Midbrain (tissue), 1 donor: ENCODE measurements around the gene IFRD2.

Experiments
- DNase-seq: peaks from one replicate; lab custom pipeline; 2025; lab: John Stamatoyannopoulos, UW

IFRD2 gene, protein sequence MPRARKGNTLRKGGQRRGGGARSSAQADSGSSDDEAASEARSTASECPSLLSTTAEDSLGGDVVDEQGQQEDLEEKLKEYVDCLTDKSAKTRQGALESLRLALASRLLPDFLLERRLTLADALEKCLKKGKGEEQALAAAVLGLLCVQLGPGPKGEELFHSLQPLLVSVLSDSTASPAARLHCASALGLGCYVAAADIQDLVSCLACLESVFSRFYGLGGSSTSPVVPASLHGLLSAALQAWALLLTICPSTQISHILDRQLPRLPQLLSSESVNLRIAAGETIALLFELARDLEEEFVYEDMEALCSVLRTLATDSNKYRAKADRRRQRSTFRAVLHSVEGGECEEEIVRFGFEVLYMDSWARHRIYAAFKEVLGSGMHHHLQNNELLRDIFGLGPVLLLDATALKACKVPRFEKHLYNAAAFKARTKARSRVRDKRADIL

DNA sequence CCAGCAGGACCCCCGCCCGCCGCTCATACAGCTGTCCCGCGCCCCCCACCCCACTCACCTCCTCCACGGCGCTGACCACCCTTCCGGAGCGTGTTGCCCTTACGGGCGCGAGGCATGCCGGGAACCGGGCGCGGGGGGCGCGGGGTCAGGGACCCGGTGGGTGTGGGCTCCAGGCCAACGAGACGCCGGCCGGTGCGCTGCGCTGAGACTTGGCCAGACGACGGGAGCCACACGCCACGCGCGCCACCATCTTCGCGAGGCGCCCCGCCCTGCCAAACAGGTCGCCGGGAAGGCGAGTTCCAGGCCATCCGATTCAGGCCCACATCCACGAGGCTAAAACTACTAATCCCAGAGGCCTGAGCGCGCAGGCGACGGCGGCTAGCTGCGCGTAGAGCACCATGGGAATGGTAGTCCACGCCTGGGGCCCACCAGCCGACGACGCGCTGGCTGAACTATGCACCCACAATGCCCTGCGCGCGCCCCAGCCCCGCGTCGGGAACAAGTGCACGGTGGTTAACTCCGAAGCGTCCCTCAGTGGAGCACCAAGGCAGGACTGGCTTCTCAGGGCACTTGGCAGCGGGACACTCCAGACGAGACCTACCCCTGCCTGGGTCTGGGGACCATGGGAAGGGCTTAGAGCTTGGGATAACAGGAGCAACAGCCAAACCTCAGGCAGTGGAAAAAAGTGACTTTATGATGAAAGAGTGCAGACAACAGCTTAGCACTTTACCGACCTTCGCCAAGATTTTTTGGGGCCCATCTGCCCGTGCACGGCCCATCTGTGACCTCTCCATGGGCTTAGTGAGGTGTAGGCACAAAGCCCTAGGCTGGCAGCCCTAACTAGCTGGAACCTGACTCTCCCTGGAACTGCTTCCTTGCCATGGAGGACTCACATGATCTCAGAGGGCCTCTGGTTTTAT lies at the start of gene IFRD2:
Gene IFRD2 (minus strand): TSS at position 271 of the 920 bp plus-strand sequence. CDS start 155 bp downstream, at position 116.
- DNase-seq, result peak; percentile 99

DNA sequence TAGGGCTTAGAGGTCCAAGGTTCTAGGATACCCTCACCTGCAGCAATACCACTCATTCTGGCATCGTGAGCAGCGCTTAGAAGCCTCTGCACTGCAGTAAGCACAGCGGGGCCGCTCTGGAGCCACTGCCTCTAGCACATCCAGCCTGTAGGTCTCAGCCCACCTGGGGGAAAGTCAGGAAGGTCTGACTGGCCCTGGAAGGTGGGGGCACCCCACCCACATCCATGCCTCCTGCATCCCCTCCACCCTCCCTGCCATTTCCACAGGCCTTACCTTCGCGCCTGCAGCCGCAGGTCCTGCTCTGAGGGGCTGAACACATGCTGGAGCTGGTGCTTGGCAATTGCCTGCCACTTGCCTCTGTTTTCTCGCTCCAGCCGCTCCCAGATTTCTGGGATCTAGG lies 49.3 kb upstream of the IFRD2 start:
- no peak for DNase-seq

DNA sequence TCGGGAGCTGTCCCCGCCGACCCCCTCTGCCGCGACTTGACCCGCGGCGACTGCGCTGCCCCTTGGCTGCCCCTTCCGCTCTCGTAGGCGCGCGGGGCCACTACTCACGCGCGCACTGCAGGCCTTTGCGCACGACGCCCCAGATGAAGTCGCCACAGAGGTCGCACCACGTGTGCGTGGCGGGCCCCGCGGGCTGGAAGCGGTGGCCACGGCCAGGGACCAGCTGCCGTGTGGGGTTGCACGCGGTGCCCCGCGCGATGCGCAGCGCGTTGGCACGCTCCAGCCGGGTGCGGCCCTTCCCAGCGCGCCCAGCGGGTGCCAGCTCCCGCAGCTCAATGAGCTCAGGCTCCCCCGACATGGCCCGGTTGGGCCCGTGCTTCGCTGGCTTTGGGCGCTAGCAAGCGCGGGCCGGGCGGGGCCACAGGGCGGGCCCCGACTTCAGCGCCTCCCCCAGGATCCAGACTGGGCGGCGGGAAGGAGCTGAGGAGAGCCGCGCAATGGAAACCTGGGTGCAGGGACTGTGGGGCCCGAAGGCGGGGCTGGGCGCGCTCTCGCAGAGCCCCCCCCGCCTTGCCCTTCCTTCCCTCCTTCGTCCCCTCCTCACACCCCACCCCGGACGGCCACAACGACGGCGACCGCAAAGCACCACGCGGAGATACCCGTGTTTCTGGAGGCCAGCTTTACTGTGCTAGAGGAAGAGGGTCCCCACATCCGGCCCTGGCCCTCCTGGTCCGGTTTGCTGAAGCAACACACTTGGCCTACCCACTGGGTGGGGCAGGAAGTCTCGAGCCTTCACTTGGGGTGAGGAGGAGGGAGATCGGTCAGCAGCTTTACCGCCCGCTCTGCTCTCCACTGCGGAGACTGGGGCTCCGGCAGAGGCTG lies 48.5 kb upstream of the IFRD2 start, which contains the start of gene RASSF1:
Gene RASSF1 (minus strand): TSS at position 389 of the 882 bp plus-strand sequence. CDS start 31 bp downstream, at position 358.
- no peak for DNase-seq

DNA sequence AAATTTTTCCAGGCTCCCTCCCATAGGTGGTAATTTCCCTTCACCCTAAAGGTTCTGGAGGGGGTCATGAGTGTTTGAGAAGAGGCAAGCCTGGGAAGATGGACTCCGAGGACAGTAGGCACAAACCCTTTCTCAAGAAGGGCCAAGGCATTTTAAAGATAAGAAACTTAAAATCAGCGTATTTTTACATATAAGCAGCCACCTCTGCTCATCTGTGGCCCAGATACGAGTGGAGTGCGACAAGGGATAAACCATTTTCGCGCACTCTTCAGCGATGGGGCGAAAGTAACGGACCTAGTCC lies 47.9 kb upstream of the IFRD2 start:
- no peak for DNase-seq

DNA sequence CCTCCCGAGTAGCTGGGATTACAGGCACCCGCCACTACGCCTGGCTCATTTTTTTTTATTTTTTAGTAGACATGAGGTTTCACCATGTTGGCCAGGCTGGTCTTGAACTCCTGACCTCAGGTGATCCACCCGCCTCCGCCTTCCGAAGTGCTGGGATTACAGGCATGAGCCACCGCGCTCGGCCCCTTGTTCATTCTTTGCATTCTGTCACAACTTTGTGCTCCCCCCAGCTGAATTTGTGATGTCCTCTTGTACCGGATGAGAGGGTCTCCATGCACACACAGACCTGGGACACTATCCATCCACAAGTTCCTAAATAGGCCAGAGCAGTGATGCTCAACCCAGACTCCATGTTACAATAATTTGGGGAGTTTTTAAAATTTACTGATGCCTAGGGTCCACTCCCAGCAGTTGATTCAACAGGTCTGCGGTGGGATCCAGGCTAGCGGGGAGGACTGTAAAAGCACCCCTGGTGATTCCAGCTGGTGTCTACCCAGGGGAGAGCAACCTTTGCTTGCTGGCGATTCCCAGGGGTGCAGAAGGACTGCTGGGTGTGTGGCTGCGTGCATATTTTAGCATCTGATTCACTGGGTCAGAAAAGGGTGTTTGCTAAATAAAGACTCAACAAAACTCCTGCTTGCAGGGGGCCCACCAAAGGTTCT lies 47.4 kb upstream of the IFRD2 start:
- DNase-seq, result no peak

DNA sequence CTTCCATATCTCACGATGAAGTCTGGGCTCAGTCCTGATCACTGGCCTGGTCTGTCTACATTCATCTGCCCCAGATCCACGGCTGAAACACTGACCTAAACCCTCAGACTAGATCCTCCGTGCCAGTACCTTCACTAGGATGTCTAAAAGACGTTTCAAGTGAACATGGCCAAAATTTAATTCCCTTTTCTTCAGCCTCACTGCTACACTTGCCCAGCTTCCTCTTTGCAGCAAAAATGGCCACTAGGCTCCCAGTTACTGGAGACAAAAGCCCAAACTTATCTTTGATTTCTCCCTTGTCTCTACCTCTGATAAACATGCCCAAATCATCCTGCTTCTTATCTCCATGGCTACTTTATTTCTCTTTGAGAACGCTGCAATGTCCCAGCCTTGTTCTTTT lies 46.7 kb upstream of the IFRD2 start:
- DNase-seq, result no peak

DNA sequence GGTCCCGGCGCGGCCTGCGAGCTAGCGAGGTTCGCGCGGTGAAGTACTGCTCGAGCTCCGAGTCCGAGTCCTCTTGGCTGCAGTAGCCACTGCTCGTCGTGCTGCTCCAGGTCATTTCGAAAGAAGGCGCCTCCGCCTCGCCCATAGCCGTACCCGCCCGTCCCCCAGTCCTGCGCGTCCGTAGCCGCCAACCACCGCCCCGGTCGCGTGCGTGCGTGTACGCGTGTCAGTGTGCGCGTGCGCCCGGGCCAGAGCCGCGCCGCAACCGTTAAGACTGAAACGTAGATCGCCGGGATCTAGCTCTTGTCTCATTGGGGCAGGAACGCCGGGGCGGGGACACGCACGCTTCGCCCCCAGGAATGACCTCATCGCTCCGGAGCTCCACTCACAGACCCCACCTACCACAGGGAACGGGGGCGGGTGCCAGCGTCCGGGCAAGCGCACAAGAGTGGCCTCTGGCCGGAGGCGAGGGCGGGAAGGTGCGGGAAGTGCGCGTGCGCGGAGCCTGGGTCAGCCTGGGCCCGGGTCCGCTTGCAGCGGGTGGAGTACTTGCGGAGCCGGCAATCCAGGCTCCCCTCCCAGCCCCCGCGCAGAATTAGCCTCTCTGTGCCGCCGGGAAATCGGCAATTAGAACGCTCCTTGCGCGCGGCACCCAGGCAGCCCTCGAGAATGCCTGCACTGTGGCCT lies 45.1 kb upstream of the IFRD2 start:
- DNase-seq, result peak; percentile 94

DNA sequence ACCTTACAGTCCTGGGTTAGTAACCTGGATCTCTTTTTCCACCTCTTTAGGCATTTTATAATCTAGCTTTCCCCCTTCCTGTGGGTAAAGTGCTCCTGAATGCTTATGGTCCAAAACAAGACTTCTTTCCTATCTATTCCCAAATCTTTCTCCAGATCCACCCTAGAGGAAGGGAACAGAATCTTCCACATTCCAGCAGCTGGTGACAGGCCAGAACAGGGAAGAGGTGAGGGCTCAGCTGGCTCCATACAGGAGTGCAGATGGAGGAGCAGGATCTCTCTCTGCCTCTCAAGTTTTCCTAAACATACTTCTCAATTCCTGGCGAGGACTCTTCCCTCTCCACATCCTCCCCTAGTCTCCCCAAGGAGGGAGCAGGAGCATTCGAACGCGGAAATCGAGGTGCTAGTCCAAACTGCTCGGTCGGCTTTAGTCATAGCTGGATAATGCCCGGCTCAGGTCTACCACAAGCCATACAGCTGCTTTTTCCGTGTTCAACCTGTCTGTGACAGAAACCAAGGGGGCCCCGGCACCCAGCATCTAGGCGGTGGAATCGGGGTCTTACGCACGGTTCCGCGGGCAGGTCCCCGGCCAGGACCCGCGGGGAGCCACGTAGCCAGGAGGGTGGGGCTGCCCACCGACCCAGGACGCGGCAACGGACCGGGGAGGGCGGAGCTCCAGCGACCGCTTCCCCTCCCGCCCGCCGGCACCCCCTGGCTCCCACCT lies 44.4 kb upstream of the IFRD2 start:
- DNase-seq, result no peak

DNA sequence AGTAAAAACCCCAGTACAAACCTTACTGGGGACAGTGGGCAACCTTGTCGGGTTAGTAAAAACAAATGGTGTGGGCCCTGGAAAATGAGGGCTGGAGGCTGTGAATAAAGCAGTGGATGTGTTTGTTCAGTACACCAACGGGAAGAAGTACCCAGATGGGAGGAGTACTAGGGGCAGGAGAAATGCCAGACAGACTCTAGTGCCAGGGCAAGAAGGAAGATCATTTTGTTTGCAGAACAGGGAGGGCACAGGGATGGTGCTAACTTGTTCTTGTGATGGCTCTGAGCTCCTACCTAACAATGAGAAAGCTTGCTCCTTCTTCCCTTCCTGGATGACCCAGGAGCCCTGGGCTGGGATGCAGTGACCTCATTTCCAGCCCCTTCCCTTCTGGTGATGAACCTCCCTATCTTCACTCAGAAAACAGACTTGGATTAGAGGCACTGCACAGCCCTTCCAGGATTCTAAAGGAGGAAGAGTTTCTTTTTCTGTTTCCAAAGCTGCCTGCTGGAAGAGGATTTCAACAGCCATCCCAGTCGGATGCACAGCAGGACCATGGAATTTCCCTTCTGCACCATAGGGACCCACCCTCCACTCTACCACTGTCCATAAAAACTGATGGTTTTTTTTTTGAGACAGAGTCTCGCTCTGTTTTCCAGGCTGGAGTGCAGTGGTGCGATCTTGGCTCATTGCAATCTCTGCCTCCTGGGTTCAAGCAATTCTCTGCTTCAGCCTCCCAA lies 42.3 kb upstream of the IFRD2 start:
- DNase-seq, result no peak

DNA sequence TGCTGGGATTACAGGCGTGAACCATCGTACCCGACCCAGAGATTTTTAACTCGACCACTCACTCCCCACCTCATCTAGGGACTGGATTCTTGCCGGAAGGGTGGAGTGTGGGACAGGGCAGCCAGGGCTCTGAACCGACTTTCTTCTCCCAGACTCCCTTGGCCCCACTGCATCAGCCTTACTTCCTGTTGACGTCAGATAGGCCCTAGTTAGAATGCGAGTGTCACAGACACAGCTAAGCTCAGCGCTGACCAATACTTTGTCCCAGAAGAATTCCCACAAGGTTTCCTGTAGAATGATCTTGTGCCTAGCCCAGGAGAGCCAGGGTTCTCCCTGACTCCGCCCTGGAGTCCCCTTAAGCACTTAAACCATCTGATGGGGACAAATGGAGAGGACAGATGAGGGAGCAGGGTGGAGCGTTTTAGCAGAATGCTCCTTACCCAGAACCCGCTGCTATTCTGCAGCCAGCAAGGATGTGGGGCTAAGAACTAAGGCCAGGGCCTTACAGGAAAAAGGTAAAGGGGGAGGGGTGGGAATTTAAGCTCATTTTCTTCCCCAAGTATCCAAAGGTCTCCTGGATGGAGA lies 41.6 kb upstream of the IFRD2 start:
- DNase-seq, result no peak

DNA sequence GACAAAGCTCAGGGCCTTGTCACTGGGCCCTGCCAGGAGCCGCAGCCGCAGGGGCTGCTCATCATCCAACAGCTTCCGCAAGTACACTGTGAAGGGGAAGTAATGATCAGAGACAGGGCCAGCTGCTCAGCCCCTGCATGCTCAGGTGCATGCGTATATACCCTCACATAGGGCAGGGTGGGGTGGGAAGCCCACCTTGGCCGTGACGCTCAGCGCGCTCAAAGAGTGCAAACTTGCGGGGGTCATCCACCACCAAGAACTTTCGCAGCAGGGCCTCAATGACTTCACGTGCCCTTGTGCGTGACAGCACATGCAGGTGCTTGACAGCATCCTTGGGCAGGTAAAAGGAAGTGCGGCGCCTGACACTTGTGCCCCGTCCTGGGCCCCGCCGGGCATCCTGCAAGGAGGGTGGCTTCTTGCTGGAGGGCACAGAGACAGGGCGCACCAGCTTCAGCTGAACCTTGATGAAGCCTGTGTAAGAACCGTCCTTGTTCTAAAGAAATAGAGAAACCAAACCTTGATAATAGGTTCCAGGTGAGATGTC lies 39.2 kb upstream of the IFRD2 start:
- no peak for DNase-seq

DNA sequence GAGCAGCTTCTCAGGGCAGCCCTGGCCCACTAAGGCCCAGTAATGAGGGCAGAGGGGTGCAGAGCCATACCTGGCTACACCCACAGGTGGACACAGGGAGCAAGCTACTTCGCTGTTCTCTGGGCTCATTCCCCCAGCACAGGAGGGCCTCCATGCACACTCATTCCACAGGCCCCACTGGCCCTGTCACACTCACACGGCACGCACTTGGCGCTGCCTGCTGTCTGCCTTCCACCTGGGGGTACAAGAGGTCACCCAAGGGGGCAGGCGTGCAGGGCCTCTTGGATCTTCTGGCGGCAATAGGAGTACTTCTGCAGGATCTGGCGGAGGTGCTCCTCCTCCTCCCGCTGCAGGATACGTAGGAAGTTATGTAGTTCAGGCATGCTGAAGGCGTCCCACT lies 38.1 kb upstream of the IFRD2 start:
- no peak for DNase-seq

DNA sequence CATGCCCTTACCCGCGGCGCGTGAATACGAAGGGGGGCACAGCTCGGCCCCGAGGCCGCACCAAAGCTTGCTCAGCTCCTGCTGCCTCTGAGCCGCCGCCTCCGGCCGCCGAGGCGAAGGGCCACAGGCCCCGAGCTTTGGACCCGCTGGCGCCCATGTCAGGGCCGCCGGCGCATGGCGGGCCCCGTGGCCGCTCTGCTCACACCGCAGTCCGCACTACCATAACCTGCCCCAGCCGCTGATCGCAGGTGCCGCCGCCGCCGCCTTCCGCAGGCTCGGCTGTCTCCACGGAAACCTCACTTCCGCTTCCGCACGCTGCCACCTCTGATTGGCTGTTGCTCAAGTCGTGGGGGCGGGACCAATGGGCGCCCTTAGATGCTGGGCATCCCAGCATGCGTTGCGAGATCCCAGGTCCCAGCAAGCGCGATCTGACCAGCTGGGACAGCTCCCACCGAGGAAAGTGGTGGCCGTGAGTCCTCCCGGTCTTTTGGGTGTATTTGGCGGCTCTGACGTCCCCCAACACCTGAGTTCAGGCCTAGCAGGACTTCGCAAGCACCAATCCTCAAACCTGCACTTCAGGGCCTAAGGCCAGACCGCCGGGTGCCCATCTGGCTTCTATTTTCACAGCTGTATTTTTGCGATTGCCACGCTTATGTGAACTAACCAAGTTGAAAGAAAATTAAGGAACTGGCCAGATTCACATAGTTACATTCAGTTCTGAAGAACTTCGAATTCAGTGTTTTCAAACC lies 35.9 kb upstream of the IFRD2 start, which contains the start of gene TUSC2:
Gene TUSC2 (minus strand): TSS at position 281 of the 749 bp plus-strand sequence. CDS start 124 bp downstream, at position 157.
- DNase-seq, result peak; percentile 98

DNA sequence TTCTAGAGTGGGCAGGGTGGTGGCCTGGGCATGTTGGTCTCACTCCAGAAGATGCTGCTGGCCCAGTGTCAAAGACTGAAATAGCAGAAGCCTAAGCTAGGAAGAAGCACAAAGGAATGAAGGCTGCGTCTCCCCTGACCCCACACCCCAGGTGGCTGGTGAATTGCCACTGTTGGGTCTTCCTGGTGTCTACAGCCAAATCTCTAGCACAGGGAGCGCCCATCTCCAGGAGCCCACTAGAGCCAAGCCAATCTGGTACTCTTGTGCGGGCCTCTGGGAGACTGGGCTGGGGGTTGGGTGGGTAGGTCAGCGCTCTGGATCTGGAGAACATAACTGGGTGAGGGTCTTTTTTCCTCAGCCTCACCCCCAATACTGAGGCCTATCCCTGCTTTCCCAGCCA lies 34.9 kb upstream of the IFRD2 start:
- DNase-seq, result no peak

DNA sequence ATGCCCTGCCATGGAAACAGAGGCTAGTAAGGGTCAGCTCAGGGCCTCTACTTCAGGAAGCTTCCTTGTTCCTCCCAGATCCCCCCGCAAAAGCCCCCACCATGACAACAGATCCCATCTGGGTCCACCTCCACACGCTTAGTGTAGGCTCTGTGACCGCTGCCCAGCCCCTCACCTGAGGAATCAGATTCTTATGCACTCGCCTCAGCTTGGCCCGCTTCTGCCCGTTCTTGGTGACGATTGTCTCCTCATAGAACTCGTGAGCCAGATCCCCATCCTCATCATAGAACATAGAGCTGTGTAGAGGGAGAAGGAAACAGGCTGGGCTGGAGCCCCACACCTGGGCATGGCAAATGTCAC lies 33.9 kb upstream of the IFRD2 start:
- no peak for DNase-seq

DNA sequence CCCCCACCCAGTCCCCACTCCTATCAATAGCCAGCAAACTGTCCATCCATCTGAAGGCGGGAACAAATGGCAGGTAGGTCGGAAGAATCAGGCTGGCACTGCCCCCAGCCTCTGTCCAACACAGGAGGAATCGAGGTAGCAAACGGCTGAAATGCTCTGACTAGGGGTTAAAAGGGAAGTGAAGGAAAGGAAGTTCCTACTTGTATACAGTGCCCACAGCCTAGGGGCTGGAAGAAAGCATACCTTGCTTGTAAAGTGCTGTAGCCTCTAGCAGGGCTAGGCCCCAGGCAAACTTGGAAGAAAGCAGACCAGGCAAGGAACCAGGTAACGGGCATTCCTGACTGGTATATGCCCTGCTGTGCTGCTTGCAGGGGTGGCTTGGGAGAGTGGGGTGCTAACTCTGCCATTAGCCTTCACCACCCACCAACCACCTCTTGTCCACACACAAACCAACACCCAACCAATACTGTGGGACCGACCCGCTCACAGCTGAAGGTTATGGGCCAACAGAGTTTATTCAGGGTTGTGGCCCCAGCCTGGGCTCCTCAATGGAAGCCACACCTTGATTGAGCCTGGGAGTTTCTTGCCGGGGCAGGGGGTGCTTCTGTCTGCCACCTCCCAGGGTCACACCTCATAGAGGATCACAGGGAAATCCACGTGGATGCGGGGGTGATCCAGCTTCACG lies 33.4 kb upstream of the IFRD2 start:
- DNase-seq, result no peak

DNA sequence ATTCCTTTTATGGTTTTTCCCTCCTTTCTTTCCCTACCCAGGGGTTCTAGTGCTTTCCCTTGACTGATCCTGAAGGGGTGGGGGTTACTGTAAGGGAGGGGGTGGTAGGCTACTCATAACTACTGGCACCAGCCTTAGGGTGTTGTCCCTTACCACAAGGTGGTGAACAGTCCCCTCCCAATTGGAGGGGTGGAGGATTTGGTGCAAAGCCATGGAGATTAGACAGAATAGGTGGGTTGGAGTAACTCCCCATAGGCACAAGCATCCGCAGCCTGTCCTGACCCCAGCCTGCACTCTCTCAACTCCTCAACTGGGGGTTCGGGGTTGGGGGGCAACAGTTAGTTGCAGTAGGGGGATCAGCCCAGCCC lies 32.9 kb upstream of the IFRD2 start:
- no peak for DNase-seq
